Stomach (tissue), 9 donors: ENCODE measurements around the gene MVB12A. TPM values are rescaled to one million over a fixed set of nuclear protein-coding genes. Genes with fewer than 3 reads are reported as not detected.

ENCODE experiments used
- DNase-seq, 2 donors: peaks; one replicate each; pipeline versions ENCODE4 v3.0.0 to v3.0.0-alpha.2; 2013 to 2019
- H3K27ac ChIP-seq, 5 donors: fragments of 200-600 bp in 4 of 5; sonication (generic) in 4 of 5; one replicate each; pipeline ENCODE4 v1.5.1; 2013 to 2019; ENCODE audit warnings: mild to moderate bottlenecking in 1 of 5, moderate library complexity in 1 of 5
- H3K27me3 ChIP-seq, 3 donors: fragments of 200-600 bp; sonication (generic); one replicate each; pipeline ENCODE4 v1.5.1; 2017 to 2019; ENCODE audit warnings: mixed run types in 1 of 3
- H3K36me3 ChIP-seq, 4 donors: fragments of 200-600 bp; sonication (generic); 1 replicate in 3 of 4; 2 replicates in 1 of 4; pipeline ENCODE4 v1.5.1; 2016 to 2019
- H3K4me1 ChIP-seq, 4 donors: fragments of 200-600 bp; sonication (generic); one replicate each; pipeline ENCODE4 v1.5.1; 2016 to 2019
- H3K4me3 ChIP-seq, 4 donors: fragments of 200-600 bp; sonication (generic) in 3 of 4; one replicate each; pipeline ENCODE4 v1.5.1; 2016 to 2019; ENCODE audit warnings: mild to moderate bottlenecking in 1 of 4
- H3K9me3 ChIP-seq, 4 donors: fragments of 200-600 bp; sonication (generic); one replicate each; pipeline ENCODE4 v1.5.1; 2016 to 2019
- CTCF ChIP-seq, 7 experiments: fragments of 450-650 bp in 4 of 7; fragments of 200-600 bp in 3 of 7; sonication (generic) in 3 of 7; IDR thresholded peaks; one replicate each; pipeline ENCODE4 v1.5.1; 2016 to 2019; ENCODE audit warnings: antibody characterized with exemption in 7 of 7, control low read depth in 2 of 7, mild to moderate bottlenecking in 1 of 7
- EP300 ChIP-seq: sonication (generic); formaldehyde crosslinking; IDR thresholded peaks from one replicate; pipeline ENCODE4 v1.6.1; 2017; ENCODE audit warnings: antibody characterized with exemption
- POLR2A ChIP-seq, 4 donors: fragments of 450-650 bp; IDR thresholded peaks; one replicate each; pipeline ENCODE4 v1.6.1; 2016; ENCODE audit warnings: antibody characterized with exemption in 4 of 4, control low read depth in 2 of 4, mild to moderate bottlenecking in 1 of 4, moderate library complexity in 1 of 4
- POLR2AphosphoS5 ChIP-seq, 3 donors: sonication (generic); formaldehyde crosslinking; IDR thresholded peaks; one replicate each; pipeline ENCODE4 v1.6.1; 2016; ENCODE audit warnings: antibody characterized with exemption in 3 of 3
- WGBS, 5 donors: extraction: QIAGEN DNeasy Blood & Tissue Kit in 3 of 5; methylation state at CpG; one replicate each; pipeline versions ENCODE4 v1.1.5 to v1.1.7; 2013 to 2018; 5-methylcytosine and 5-hydroxymethylcytosine counted together
- intact Hi-C: fragments of 100-400 bp; cut with DNase I; formaldehyde crosslinking; loops from one replicate; pipeline ENCODE4 v1.15.1; 2023; ENCODE audit warnings: low total_unique reads
- polyA plus RNA-seq, 3 donors: library from polyadenylated mRNA; stranded (reverse); fragments of 200-250 nt; gene quantifications; one replicate each; pipeline ENCODE4 v1.2.3, GENCODE V29; 2013
- total RNA-seq, 5 donors: library from RNA; depleted of rRNA; stranded (reverse); fragments of >200 nt; gene quantifications; one replicate each; pipeline versions ENCODE4 v1.1.0 to v1.2.3, GENCODE V29; 2014 to 2016
- donor health status: healthy with polysubstance abuse.
- donor health status: Bipolar disorder and iron deficiency.
- donor health status: healthy.

Gene MVB12A
- total and polyA plus RNA-seq, 8 donors, result 9.9 to 76.3 (median 55.5) TPM

- Histone ChIP-seq H3K36me3 (peaks cover 0 to 7% (median 3%) of the 10 kb centered on the region in 4 donors), H3K27ac (no peak overlapping the region), H3K27me3 (no peaks in the 10 kb centered on the region), H3K9me3 (no peaks in the 10 kb centered on the region), H3K4me1 (no peaks in the 10 kb centered on the region), H3K4me3 (no peak overlapping the region)
- TF ChIP-seq POLR2AphosphoS5 (IDR thresholded peaks at IDR 0.05) (no peak), CTCF (IDR thresholded peaks at IDR 0.05) (no peak), POLR2A (IDR thresholded peaks at IDR 0.05) (no peak), EP300 (no peak)
- 88 to 92% (median 90%) methylated on average over 7 of the region's 7 CpGs for WGBS, 5 donors
- intact Hi-C loops, result no loop called here
- DNase-seq, result no peak
Observed at GRCh38 chr19:17431417-17431816, 11.6 kb downstream of the MVB12A start.

GRCh38 chr19:17435218-17435617, 15.4 kb downstream of the MVB12A start:
- no peak overlapping the region for H3K4me3 ChIP-seq
- no peak overlapping the region for H3K27ac ChIP-seq
- H3K9me3 ChIP-seq, result no peaks in the 10 kb centered on the region
- DNase-seq, result no peak
- intact Hi-C loops, result no loop called here
- no peaks in the 10 kb centered on the region for H3K4me1 ChIP-seq
- TF ChIP-seq CTCF (IDR thresholded peaks at IDR 0.05), result no peak
- no peak for TF ChIP-seq POLR2A (IDR thresholded peaks at IDR 0.05)
- no peak for TF ChIP-seq POLR2AphosphoS5 (IDR thresholded peaks at IDR 0.05)
- no peak for TF ChIP-seq EP300
- WGBS, 5 donors, result 71 to 84% (median 74%) methylated on average over 7 of the region's 7 CpGs
- peaks cover 0 to 4% (median 0%) of the 10 kb centered on the region in 3 donors for H3K27me3 ChIP-seq
- H3K36me3 ChIP-seq, result peaks cover 0 to 9% (median 3%) of the 10 kb centered on the region in 4 donors

DNA sequence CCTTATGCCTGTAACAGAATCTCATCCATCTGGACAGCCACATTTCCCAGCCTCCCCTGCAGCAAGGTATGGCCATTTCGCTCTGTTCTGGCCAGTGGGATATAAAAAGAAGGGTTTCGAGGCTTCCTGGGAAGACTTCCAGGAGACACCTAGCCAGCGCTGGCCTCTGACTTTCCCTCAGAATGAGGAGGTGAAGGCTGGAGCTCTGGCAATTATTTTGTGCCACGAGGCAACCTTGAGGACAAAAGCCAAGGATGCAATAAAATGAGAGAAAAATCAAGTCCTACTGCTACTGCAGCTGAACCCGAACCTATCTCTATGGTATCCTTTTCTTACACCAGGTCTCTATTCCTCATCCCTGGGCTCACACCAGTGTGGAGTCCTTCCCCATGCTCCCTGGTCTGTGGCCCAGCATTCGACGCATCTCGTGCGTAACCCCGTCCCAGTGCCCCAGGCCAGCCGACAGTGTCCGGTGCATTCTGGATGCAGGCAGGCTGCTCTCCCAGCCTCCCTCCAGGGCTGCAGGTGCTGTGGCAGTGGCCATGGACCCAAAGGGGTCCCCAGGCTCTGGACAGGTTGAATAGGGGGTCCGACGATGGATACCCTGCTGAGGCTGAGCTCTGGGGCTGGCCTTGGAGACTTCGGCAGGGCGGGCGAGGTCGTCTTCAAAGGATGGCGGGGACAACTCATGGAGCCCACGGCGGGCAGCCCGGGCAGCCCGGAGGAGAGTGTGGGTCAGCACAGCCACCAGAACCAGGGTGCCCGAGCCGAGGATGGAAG, 16.4 kb downstream of the MVB12A start:
- Histone ChIP-seq H3K4me3 (no peak overlapping the region), H3K27me3 (peaks cover 0 to 4% (median 0%) of the 10 kb centered on the region in 3 donors), H3K27ac (no peak overlapping the region), H3K9me3 (peaks cover 0 to under 1% (median 0%) of the 10 kb centered on the region in 4 donors), H3K36me3 (peaks cover 0 to 9% (median 3%) of the 10 kb centered on the region in 4 donors), H3K4me1 (no peaks in the 10 kb centered on the region)
- intact Hi-C loops, result no loop called here
- DNase-seq, result no peak
- TF ChIP-seq EP300 (no peak), CTCF (IDR thresholded peaks at IDR 0.05) (no peak), POLR2A (IDR thresholded peaks at IDR 0.05) (no peak), POLR2AphosphoS5 (IDR thresholded peaks at IDR 0.05) (no peak)
- 91 to 95% (median 95%) methylated on average over 13 to 25 of the region's 25 CpGs for WGBS, 5 donors

GRCh38 chr19:17436874-17437267, 17.0 kb downstream of the MVB12A start:
- Histone ChIP-seq H3K4me3 (no peak overlapping the region), H3K36me3 (peaks cover 0 to 9% (median 3%) of the 10 kb centered on the region in 4 donors), H3K4me1 (no peaks in the 10 kb centered on the region), H3K27ac (no peak overlapping the region), H3K27me3 (peaks cover 0 to 4% (median 0%) of the 10 kb centered on the region in 3 donors), H3K9me3 (peaks cover 0 to 3% (median 0%) of the 10 kb centered on the region in 4 donors)
- no peak for TF ChIP-seq POLR2AphosphoS5 (IDR thresholded peaks at IDR 0.05)
- no peak for TF ChIP-seq POLR2A (IDR thresholded peaks at IDR 0.05)
- no peak for TF ChIP-seq CTCF (IDR thresholded peaks at IDR 0.05)
- TF ChIP-seq EP300, result no peak
- WGBS, 5 donors, result 72 to 86% (median 84%) methylated on average over 4 to 7 of the region's 7 CpGs
- no peak for DNase-seq
- intact Hi-C loops, result no loop called here
